Measurements from ENCODE around the gene MIPOL1. TPM values are rescaled to one million over a fixed set of nuclear protein-coding genes. Genes with fewer than 3 reads are reported as not detected.
"Not testable (repeated sequence)": the region's sequence is repeated elsewhere in the genome, so short reads cannot be mapped to it uniquely, and the experiment has no call there.

Gene MIPOL1
- total and polyA plus RNA-seq, 2 of the 13 experiments (the other 11 are each of a cell fraction or from before 2014, with no cell fraction given), result 8.6 to 34.2 TPM

DNA sequence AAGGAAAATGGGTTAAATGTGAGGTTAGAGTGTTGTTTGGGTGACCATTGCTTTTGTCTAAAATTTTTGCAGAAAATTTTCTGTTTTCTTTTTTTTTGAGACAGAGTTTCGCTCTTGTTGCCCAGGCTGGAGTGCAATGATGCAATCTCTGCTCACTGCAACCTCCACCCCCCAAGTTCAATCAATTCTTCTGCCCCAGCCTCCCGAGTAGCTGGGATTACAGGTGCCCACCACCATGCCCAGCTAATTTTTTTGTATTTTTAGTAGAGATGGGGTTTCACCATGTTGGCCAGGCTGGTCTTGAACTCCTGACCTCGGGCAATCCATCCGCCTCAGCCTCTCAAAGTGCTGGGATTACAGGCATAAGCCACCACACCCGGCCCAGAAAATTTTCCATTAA is 130.2 kb downstream of the MIPOL1 start:
- H3K9me3 ChIP-seq (ENCODE audit: low read length); ATAC-seq; FAIRE-seq; H3K27ac ChIP-seq (ENCODE audit: extremely low read length, insufficient read depth, low read length); H2AFZ ChIP-seq (ENCODE audit: low read length); H3K27me3 ChIP-seq (ENCODE audit: control insufficient read depth in 1 of 2, insufficient read depth in 2 of 2, low read length in 2 of 2); H4K20me1 ChIP-seq (ENCODE audit: insufficient read depth, low read length); DNase-seq (ENCODE audit: low spot score); in situ Hi-C loops (cut with HindIII; ENCODE audit: extremely low pct_ligation_motif_present, low pct_unique_long_range_greater_than_20kb); H3K79me2 ChIP-seq (ENCODE audit: insufficient read depth, low read length); CTCF ChIA-PET (ENCODE audit: low intra/inter-chr PET ratio, low total read pairs); H3K4me3 ChIP-seq (replicated peaks in 1 of 3; ENCODE audit: insufficient read depth in 1 of 3, low read depth in 2 of 3, low read length in 3 of 3); H3K4me2 ChIP-seq (ENCODE audit: low read depth, low read length); H3K36me3 ChIP-seq (replicated peaks in 1 of 2; ENCODE audit: control insufficient read depth in 1 of 2, insufficient read depth in 2 of 2, low read length in 2 of 2); BruUV-seq (replicated peaks); H3K9ac ChIP-seq (ENCODE audit: insufficient read depth, low read depth, low read length); TF ChIP-seq ATF7 (CRISPR knock-in tag; IDR thresholded peaks at IDR 0.05): not testable (repeated sequence)
- TF ChIP-seq, protein P1, sequence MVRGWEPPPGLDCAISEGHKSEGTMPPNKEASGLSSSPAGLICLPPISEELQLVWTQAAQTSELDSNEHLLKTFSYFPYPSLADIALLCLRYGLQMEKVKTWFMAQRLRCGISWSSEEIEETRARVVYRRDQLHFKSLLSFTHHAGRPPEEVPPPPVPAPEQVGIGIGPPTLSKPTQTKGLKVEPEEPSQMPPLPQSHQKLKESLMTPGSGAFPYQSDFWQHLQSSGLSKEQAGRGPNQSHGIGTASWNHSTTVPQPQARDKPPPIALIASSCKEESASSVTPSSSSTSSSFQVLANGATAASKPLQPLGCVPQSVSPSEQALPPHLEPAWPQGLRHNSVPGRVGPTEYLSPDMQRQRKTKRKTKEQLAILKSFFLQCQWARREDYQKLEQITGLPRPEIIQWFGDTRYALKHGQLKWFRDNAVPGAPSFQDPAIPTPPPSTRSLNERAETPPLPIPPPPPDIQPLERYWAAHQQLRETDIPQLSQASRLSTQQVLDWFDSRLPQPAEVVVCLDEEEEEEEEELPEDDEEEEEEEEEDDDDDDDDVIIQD (CRISPR knock-in tag; IDR thresholded peaks at IDR 0.05; ENCODE audit: low read depth), result peak; percentile 14; the same call in 1 of the 2 replicates
- TF ChIP-seq NAIF1 (CRISPR knock-in tag; IDR thresholded peaks at IDR 0.05; ENCODE audit: borderline replicate concordance), result 0 out of 2 replicates have a peak, but pooled peaks have one; percentile 25
- peak; percentile 72 for TF ChIP-seq ATF7 (IDR thresholded peaks at IDR 0.05)
- peak; percentile 42; the same call in 1 of the 2 replicates for TF ChIP-seq CEBPG (CRISPR knock-in tag; IDR thresholded peaks at IDR 0.05)
- peak; percentile 25; the same call in 1 of the 2 replicates for TF ChIP-seq ONECUT2 (CRISPR knock-in tag; IDR thresholded peaks at IDR 0.05)
- TF ChIP-seq POGZ (CRISPR knock-in tag; IDR thresholded peaks at IDR 0.05), result peak; percentile 49; the same call in 1 of the 2 replicates
- peak; percentile 55; the same call in 1 of the 2 replicates for TF ChIP-seq ADNP (CRISPR knock-in tag; IDR thresholded peaks at IDR 0.05)
- peak; percentile 80 for TF ChIP-seq ZNF460 (CRISPR knock-in tag; IDR thresholded peaks at IDR 0.05; ENCODE audit: borderline replicate concordance)
- WGBS (ENCODE audit: low lambda C conversion rate), result 95% methylated on average over 5 of the region's 5 CpGs
- H3K4me1 ChIP-seq (ENCODE audit: insufficient read depth, low read length), result peaks cover 30% of the 10 kb centered on the region
- POLR2A ChIA-PET, result interaction anchor here (1.3 to 2.5 kb wide), 3 partner anchors 162 to 268 kb away, joined by 4 to 16 read pairs (median 13); partner anchors contain the start of genes FOXA1 and TTC6
- intact Hi-C loops (cut with micrococcal nuclease; ENCODE audit: unreplicated experiment), result loop anchor here (2.0 kb wide), 1 partner anchor 75 kb away; no protein-coding TSS in a partner anchor
